ENCODE results near the gene RABGAP1L.
"Not testable (repeated sequence)": the region's sequence is repeated elsewhere in the genome, so short reads cannot be mapped to it uniquely, and the experiment has no call there.

Gene RABGAP1L

GRCh38 chr1:174135211-174135610 lies 24.1 kb upstream of the RABGAP1L start:
- DNase-seq, result no peak
- Mint-ChIP-seq H3K27ac (no peak overlapping the region), H3K9me3 (peaks cover 5% of the 10 kb centered on the region), H3K27me3 (ENCODE audit: low read depth, poor library complexity) (no peaks in the 10 kb centered on the region), H3K36me3 (ENCODE audit: low read depth) (no peaks in the 10 kb centered on the region), H3K4me3 (no peak overlapping the region), H3K4me1 (peaks cover 11% of the 10 kb centered on the region)
- TF ChIP-seq, protein P1, sequence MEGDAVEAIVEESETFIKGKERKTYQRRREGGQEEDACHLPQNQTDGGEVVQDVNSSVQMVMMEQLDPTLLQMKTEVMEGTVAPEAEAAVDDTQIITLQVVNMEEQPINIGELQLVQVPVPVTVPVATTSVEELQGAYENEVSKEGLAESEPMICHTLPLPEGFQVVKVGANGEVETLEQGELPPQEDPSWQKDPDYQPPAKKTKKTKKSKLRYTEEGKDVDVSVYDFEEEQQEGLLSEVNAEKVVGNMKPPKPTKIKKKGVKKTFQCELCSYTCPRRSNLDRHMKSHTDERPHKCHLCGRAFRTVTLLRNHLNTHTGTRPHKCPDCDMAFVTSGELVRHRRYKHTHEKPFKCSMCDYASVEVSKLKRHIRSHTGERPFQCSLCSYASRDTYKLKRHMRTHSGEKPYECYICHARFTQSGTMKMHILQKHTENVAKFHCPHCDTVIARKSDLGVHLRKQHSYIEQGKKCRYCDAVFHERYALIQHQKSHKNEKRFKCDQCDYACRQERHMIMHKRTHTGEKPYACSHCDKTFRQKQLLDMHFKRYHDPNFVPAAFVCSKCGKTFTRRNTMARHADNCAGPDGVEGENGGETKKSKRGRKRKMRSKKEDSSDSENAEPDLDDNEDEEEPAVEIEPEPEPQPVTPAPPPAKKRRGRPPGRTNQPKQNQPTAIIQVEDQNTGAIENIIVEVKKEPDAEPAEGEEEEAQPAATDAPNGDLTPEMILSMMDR (IDR thresholded peaks at IDR 0.05), result no peak

- Mint-ChIP-seq H3K36me3 (ENCODE audit: low read depth) (no peaks in the 10 kb centered on the region), H3K9me3 (peaks cover 3% of the 10 kb centered on the region), H3K4me3 (no peak overlapping the region), H3K27me3 (ENCODE audit: low read depth, poor library complexity) (peaks cover 3% of the 10 kb centered on the region), H3K4me1 (peaks cover 7% of the 10 kb centered on the region), H3K27ac (no peak overlapping the region)
- TF ChIP-seq, protein P1 (IDR thresholded peaks at IDR 0.05), result no peak
- no peak for DNase-seq
Observed at GRCh38 chr1:174136714-174137113, 22.6 kb upstream of the RABGAP1L start.

- Mint-ChIP-seq H3K27ac (no peak overlapping the region), H3K4me3 (no peak overlapping the region), H3K9me3 (peaks cover 35% of the 10 kb centered on the region), H3K36me3 (ENCODE audit: low read depth) (no peaks in the 10 kb centered on the region), H3K27me3 (ENCODE audit: low read depth, poor library complexity) (peaks cover 10% of the 10 kb centered on the region), H3K4me1 (no peaks in the 10 kb centered on the region)
- no peak for DNase-seq
- TF ChIP-seq, protein P1 (IDR thresholded peaks at IDR 0.05), result no peak
Observed at GRCh38 chr1:174142836-174143235, 16.5 kb upstream of the RABGAP1L start.

GRCh38 chr1:174143727-174144396 lies 15.5 kb upstream of the RABGAP1L start:
- peaks cover 10% of the 10 kb centered on the region for H3K27me3 Mint-ChIP-seq (ENCODE audit: low read depth, poor library complexity)
- H3K4me1 Mint-ChIP-seq; H3K4me3 Mint-ChIP-seq; DNase-seq; H3K27ac Mint-ChIP-seq; H3K36me3 Mint-ChIP-seq (ENCODE audit: low read depth): not testable (repeated sequence)
- H3K9me3 Mint-ChIP-seq, result peaks cover 42% of the 10 kb centered on the region

DNA sequence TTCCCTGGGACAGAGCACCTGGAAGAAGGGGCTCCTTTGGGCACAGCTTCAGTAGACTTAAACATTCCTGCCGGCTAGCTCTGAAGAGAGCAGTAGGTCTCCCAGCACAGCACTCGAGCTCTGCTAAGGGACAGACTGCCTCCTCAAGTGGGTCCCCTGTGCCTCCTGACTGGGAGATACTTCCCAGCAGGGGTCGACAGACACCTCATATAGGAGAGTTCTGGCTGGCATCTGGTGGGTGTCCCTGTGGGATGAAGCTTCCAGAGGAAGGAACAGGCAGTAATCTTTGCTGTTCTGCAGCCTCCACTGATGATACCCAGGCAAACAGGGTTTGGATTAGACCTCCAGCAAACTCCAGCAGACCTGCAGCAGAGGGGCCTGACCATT lies 14.9 kb upstream of the RABGAP1L start:
- DNase-seq, H3K4me1 Mint-ChIP-seq: not testable (repeated sequence)
- peaks cover 10% of the 10 kb centered on the region for H3K27me3 Mint-ChIP-seq (ENCODE audit: low read depth, poor library complexity)

DNA sequence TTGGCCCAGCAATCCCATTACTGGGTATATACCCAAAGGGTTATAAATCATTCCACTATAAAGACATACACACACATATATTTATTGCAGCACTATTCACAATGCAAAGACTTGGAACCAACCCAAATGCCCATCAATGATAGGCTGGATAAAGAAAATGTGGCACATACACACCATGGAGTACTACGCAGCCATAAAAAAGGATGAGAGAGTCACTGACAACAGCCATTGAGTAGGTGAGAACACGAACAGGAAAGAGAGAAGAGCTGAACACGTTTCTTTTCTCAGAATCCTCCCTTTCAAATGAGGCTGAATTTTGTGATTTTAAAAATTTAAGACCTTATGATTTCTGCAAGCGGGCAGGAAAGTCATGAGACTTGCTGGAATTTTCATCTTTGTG lies 10.1 kb upstream of the RABGAP1L start:
- Mint-ChIP-seq H3K4me3 (no peak overlapping the region), H3K27me3 (ENCODE audit: low read depth, poor library complexity) (peaks cover 8% of the 10 kb centered on the region), H3K9me3 (peaks cover 42% of the 10 kb centered on the region), H3K27ac (no peak overlapping the region), H3K36me3 (ENCODE audit: low read depth) (no peaks in the 10 kb centered on the region), H3K4me1 (no peaks in the 10 kb centered on the region)
- TF ChIP-seq, protein P1 (IDR thresholded peaks at IDR 0.05), result no peak
- no peak for DNase-seq

More for the DNA sequence above, 14.9 kb upstream of the RABGAP1L start:
- not testable (repeated sequence) for H3K36me3 Mint-ChIP-seq (ENCODE audit: low read depth); H3K27ac Mint-ChIP-seq; H3K4me3 Mint-ChIP-seq
- peaks cover 45% of the 10 kb centered on the region for H3K9me3 Mint-ChIP-seq

DNA sequence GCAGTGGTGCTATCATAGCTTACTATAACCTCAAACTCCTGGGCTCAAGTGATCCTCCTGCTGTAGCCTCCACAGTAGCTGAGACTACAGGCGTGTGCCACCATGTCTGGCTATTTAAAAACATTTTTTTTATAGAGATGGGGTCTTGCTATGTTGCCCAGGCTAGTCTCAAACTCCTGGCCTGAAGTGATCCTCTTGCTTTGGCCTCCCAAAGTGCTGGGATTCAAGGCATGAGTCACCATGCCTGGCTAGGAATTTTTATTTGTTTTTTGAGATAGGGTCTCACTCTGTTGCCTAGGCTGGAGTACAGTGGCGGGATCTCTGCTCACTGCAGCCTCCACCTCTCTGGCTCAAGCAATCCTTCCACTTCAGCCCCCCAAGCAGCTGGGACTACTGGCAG lies 8.8 kb upstream of the RABGAP1L start:
- H3K27ac Mint-ChIP-seq, result no peak overlapping the region

More for the DNA sequence above, 8.8 kb upstream of the RABGAP1L start:
- peaks cover 33% of the 10 kb centered on the region for H3K9me3 Mint-ChIP-seq
- DNase-seq, result no peak
- no peaks in the 10 kb centered on the region for H3K36me3 Mint-ChIP-seq (ENCODE audit: low read depth)
- TF ChIP-seq, protein P1 (IDR thresholded peaks at IDR 0.05), result no peak
- H3K27me3 Mint-ChIP-seq (ENCODE audit: low read depth, poor library complexity), result peaks cover 3% of the 10 kb centered on the region
- no peak overlapping the region for H3K4me3 Mint-ChIP-seq
- H3K4me1 Mint-ChIP-seq, result no peaks in the 10 kb centered on the region
